Measurements from ENCODE around the gene SNRNP35. TPM values are rescaled to one million over a fixed set of nuclear protein-coding genes. Genes with fewer than 3 reads are reported as not detected.

SNRNP35 gene
- total and polyA plus RNA-seq, 8 donors, result 6.2 to 59.4 (median 8.9) TPM

DNA sequence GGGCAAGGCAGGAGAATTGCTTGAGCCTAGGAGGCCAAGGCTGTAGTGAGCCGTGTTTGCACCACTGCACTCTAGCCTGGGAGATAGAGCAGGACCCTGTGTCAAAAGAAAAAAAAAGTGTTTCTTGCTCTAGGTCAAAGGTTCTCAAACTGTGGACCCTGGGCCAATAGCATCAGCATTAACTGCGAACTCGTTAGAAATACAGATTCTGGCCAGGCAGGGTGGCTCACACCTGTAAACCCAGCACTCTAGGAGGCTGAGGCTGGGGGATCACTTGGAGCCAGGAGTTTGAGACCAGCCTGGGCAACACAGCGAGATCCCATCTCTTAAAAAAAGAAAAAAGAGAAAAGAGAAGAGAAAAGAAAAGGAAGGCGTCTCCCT lies 22.3 kb upstream of the SNRNP35 start:
- Histone ChIP-seq H3K9me3 (no peaks in the 10 kb centered on the region), H3K27ac (peak overlapping the region in 1 of 4 donors; percentile 57), H3K4me3 (peak overlapping the region; percentile 53 to 82 (median 62)), H3K36me3 (no peaks in the 10 kb centered on the region), H3K4me1 (peaks cover 0 to 5% (median 0%) of the 10 kb centered on the region in 3 donors), H3K27me3 (no peaks in the 10 kb centered on the region)
- FAIRE-seq (no peak), DNase-seq (no peak), ATAC-seq (no peak)
- 49 to 61% methylated on average over 5 of the region's 5 CpGs for WGBS, 2 donors
- intact Hi-C loops (cut with DNase I), result no loop called here
- TF ChIP-seq, protein P1, sequence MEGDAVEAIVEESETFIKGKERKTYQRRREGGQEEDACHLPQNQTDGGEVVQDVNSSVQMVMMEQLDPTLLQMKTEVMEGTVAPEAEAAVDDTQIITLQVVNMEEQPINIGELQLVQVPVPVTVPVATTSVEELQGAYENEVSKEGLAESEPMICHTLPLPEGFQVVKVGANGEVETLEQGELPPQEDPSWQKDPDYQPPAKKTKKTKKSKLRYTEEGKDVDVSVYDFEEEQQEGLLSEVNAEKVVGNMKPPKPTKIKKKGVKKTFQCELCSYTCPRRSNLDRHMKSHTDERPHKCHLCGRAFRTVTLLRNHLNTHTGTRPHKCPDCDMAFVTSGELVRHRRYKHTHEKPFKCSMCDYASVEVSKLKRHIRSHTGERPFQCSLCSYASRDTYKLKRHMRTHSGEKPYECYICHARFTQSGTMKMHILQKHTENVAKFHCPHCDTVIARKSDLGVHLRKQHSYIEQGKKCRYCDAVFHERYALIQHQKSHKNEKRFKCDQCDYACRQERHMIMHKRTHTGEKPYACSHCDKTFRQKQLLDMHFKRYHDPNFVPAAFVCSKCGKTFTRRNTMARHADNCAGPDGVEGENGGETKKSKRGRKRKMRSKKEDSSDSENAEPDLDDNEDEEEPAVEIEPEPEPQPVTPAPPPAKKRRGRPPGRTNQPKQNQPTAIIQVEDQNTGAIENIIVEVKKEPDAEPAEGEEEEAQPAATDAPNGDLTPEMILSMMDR (IDR thresholded peaks at IDR 0.05), result no peak

DNA sequence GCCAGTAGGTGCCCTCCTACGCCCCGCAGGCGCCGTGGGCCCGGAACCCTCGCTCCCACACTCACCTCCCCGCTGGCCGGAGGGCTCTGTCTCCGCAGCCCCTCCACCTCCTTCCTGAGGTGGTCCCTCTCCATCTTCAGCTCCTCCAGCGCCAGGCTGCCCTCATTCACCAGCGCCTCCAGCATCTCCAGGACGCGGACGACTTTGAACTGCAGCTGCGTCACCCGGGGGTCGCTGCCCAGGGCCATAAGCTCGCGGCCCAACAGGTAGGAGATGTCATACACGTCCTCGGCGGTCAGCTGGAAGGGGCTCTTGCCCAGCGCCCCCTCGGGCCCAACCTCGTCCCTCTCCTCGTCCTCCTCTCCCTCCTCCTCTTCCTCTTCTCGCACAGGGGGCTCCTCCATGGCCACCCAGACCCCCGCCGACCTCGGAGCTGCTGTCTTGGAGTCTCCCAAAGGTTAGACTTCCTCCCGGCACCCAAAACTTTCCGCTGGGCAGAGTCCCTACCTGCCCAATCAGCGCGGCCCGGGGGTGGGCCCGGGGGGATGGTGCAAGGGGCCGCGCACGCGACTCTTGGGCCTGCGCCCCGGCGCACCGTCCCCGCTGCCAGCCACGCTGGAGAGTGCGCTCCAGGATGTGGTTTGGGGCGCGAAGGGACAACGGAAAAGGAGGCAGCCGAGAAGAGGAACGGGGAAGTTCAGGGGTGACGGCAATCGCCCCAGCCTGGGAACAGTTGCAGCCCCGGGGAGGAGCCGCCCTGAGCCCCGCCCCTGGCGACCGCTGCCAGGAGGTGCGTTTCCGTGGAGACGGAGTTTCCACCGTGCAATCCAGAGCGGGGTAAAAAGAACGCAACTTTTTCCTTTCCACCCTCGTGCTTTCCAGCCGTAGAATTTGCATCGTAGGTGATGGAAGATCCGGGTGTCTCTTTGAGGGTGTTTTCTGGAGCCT lies 21.6 kb upstream of the SNRNP35 start, which contains the start of gene RILPL2:
Gene RILPL2 (minus strand): TSS at position 668 of the 948 bp plus-strand sequence. CDS start 264 bp downstream, at position 404.
- no peak for FAIRE-seq
- peaks cover 0 to 5% (median 0%) of the 10 kb centered on the region in 3 donors for H3K4me1 ChIP-seq

DNA sequence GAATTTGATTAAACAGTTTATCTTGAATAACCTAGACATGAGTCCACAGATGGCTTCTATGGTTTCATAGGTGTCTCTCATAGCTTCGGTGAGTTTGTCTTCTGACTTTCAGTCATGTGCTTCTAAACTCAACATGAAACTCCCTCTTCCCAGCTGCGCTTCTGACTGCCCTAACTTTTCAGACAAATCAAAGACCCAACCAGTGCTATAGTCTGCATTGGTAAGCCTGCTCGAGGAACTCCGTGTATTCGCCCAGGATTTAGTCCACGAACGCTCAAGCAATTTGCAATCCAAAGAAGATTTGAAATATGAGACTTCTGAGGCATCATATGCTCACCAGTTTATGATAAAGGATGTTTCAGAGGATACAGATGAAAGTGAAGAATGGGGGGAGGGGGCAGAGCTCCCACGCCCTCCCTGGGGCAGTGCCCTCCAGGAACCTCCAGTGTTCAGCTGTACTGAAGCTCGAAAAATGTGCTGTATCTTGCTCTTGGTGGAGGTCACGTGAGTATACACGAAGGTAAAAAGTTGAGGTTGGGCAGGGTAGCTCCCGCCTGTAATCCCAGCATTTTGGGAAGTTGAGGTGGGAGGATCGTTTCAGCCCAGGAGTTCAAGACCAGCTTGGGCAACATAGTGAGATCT lies 16.3 kb upstream of the SNRNP35 start:
- DNase-seq (no peak), ATAC-seq (no peak), FAIRE-seq (no peak)
- intact Hi-C loops (cut with DNase I), result no loop called here
- WGBS, 2 donors, result 82 to 86% methylated on average over 13 of the region's 13 CpGs
- H3K27me3 ChIP-seq, result no peaks in the 10 kb centered on the region
- H3K9me3 ChIP-seq, result no peaks in the 10 kb centered on the region
- H3K4me1 ChIP-seq, result no peaks in the 10 kb centered on the region
- TF ChIP-seq, protein P1 (IDR thresholded peaks at IDR 0.05), result no peak
- no peak overlapping the region for H3K27ac ChIP-seq
- no peak overlapping the region for H3K4me3 ChIP-seq
- no peaks in the 10 kb centered on the region for H3K36me3 ChIP-seq

More for the DNA sequence above, 21.6 kb upstream of the SNRNP35 start, which contains the start of gene RILPL2:
- H3K27ac ChIP-seq, result peak within 1 kb of the TSS in 3 of 4 donors; percentile 28 to 57 (median 49)
- no peaks in the 10 kb centered on the region for H3K9me3 ChIP-seq
- H3K36me3 ChIP-seq, result no peaks in the 10 kb centered on the region
- peak; percentile 80 to 94 (median 86) for DNase-seq
- no peaks in the 10 kb centered on the region for H3K27me3 ChIP-seq
- TF ChIP-seq, protein P1 (IDR thresholded peaks at IDR 0.05), result no peak
- peak within 1 kb of the TSS; percentile 53 to 82 (median 62) for H3K4me3 ChIP-seq
- intact Hi-C loops (cut with DNase I), result no loop called here
- ATAC-seq, result peak; percentile 98 to 99 (median 98)
- WGBS, 2 donors, result 0 to 1% methylated on average over 51 to 69 of the region's 69 CpGs

DNA sequence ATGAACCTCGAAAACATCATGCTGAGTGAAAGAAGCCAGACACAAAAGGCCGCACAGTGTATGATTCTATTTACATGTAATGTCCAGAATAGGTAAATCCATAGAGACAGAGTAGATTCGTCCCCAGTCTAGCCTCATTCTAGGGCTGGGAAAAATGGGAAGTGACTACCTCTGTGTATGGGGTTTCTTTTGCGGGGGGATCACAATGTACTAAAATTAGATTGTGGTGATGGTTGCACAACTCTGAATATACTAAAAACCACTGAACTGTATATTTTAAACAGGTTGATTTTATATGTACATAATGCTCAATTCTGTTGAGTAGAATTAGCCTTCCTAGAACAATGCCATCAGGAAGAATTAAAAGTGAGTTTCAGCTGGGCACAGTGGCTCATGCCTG lies 15.2 kb upstream of the SNRNP35 start:
- Histone ChIP-seq H3K36me3 (no peaks in the 10 kb centered on the region), H3K4me3 (no peak overlapping the region), H3K4me1 (no peaks in the 10 kb centered on the region), H3K27me3 (no peaks in the 10 kb centered on the region), H3K9me3 (no peaks in the 10 kb centered on the region), H3K27ac (no peak overlapping the region)
- no peak for FAIRE-seq
- intact Hi-C loops (cut with DNase I), result no loop called here
- DNase-seq, result no peak
- WGBS, 2 donors, result 78 to 83% methylated on average over 4 of the region's 4 CpGs
- peak in 1 of 4 donors; percentile 27 for ATAC-seq
- TF ChIP-seq, protein P1 (IDR thresholded peaks at IDR 0.05), result no peak
